ENCODE results near the gene MTERF1.
"Not testable (repeated sequence)": the region's sequence is repeated elsewhere in the genome, so short reads cannot be mapped to it uniquely, and the experiment has no call there.

The MTERF1 gene

GRCh38 chr7:91880413-91881241 is at the start of gene MTERF1:
Gene MTERF1 (minus strand): TSS chr7:91880702. CDS start chr7:91880083, 619 bp downstream.
- DNase-seq (ENCODE audit: low read depth): peak; percentile 48

- DNase-seq (ENCODE audit: low read depth): no peak
Observed at GRCh38 chr7:91929463-91929862, 49.0 kb upstream of the MTERF1 start.

- DNase-seq (ENCODE audit: low read depth): no peak
Observed at GRCh38 chr7:91927912-91928311, 47.4 kb upstream of the MTERF1 start.

GRCh38 chr7:91922857-91923256 is 42.4 kb upstream of the MTERF1 start:
- DNase-seq (ENCODE audit: low read depth): no peak

GRCh38 chr7:91918356-91918755 is 37.9 kb upstream of the MTERF1 start:
- no peak for DNase-seq (ENCODE audit: low read depth)

GRCh38 chr7:91916051-91916440 is 35.5 kb upstream of the MTERF1 start:
- no peak for DNase-seq (ENCODE audit: low read depth)

- DNase-seq (ENCODE audit: low read depth): no peak
Observed at GRCh38 chr7:91915401-91916050, 35.0 kb upstream of the MTERF1 start.

- DNase-seq (ENCODE audit: low read depth): no peak
Observed at GRCh38 chr7:91913612-91914011, 33.1 kb upstream of the MTERF1 start.

- no peak for DNase-seq (ENCODE audit: low read depth)
Observed at GRCh38 chr7:91912494-91912893, 32.0 kb upstream of the MTERF1 start.

- no peak for DNase-seq (ENCODE audit: low read depth)
Observed at GRCh38 chr7:91911121-91911520, 30.6 kb upstream of the MTERF1 start.

GRCh38 chr7:91910171-91910570 is 29.7 kb upstream of the MTERF1 start:
- no peak for DNase-seq (ENCODE audit: low read depth)

GRCh38 chr7:91899563-91899962 is 19.1 kb upstream of the MTERF1 start:
- no peak for DNase-seq (ENCODE audit: low read depth)

GRCh38 chr7:91898240-91898992 is 17.9 kb upstream of the MTERF1 start:
- DNase-seq (ENCODE audit: low read depth): no peak

- no peak for DNase-seq (ENCODE audit: low read depth)
Observed at GRCh38 chr7:91894781-91895480, 14.4 kb upstream of the MTERF1 start.

GRCh38 chr7:91893699-91894098 is 13.2 kb upstream of the MTERF1 start:
- not testable (repeated sequence) for DNase-seq (ENCODE audit: low read depth)

GRCh38 chr7:91892821-91893340 is 12.4 kb upstream of the MTERF1 start:
- no peak for DNase-seq (ENCODE audit: low read depth)

- no peak for DNase-seq (ENCODE audit: low read depth)
Observed at GRCh38 chr7:91892099-91892705, 11.7 kb upstream of the MTERF1 start.

- not testable (repeated sequence) for DNase-seq (ENCODE audit: low read depth)
Observed at GRCh38 chr7:91888271-91889175, 8.0 kb upstream of the MTERF1 start.

- DNase-seq (ENCODE audit: low read depth): not testable (repeated sequence)
Observed at GRCh38 chr7:91887336-91888213, 7.1 kb upstream of the MTERF1 start.
